Activated CD4-positive, alpha-beta T cell treated with anti-CD3 and anti-CD28 coated beads for 1 hour (primary cell): ENCODE results near the gene TIMM29.

Source experiments
- DNase-seq: peaks from one replicate; pipeline ENCODE4 v3.0.0-alpha.2; 2020

The TIMM29 gene

GRCh38 chr19:10928563-10929401, at the start of gene TIMM29, which contains the start of gene YIPF2:
TIMM29 (plus strand) TSS chr19:10928811; CDS start chr19:10928823, 12 bp downstream.
YIPF2 (minus strand) TSS chr19:10928639; CDS start chr19:10928410, 229 bp downstream.
- peak; percentile 88 for DNase-seq

GRCh38 chr19:10881403-10882107, 47.1 kb upstream of the TIMM29 start:
- no peak for DNase-seq

- DNase-seq = no peak
Observed at GRCh38 chr19:10882108-10882457, 46.5 kb upstream of the TIMM29 start.

- no peak for DNase-seq
Observed at GRCh38 chr19:10884274-10884673, 44.3 kb upstream of the TIMM29 start.

- no peak for DNase-seq
Observed at GRCh38 chr19:10885201-10886169, 43.1 kb upstream of the TIMM29 start.

- no peak for DNase-seq
Observed at GRCh38 chr19:10887616-10888367, 40.8 kb upstream of the TIMM29 start.

GRCh38 chr19:10888421-10888866, 40.2 kb upstream of the TIMM29 start:
- DNase-seq = no peak

- DNase-seq = no peak
Observed at GRCh38 chr19:10889880-10890279, 38.7 kb upstream of the TIMM29 start.

GRCh38 chr19:10891405-10892086, 37.1 kb upstream of the TIMM29 start:
- no peak for DNase-seq

- DNase-seq = no peak
Observed at GRCh38 chr19:10892256-10892655, 36.4 kb upstream of the TIMM29 start.

- DNase-seq = no peak
Observed at GRCh38 chr19:10894911-10895213, 33.7 kb upstream of the TIMM29 start.

GRCh38 chr19:10895363-10895762, 33.2 kb upstream of the TIMM29 start:
- no peak for DNase-seq

GRCh38 chr19:10895920-10896319, 32.7 kb upstream of the TIMM29 start:
- no peak for DNase-seq

- no peak for DNase-seq
Observed at GRCh38 chr19:10896851-10897526, 31.6 kb upstream of the TIMM29 start.

GRCh38 chr19:10898633-10899032, 30.0 kb upstream of the TIMM29 start:
- DNase-seq = no peak

- DNase-seq = no peak
Observed at GRCh38 chr19:10899151-10899653, 29.4 kb upstream of the TIMM29 start.

- DNase-seq = no peak
Observed at GRCh38 chr19:10907925-10908324, 20.7 kb upstream of the TIMM29 start.

GRCh38 chr19:10908380-10908960, 20.1 kb upstream of the TIMM29 start:
- no peak for DNase-seq

GRCh38 chr19:10911579-10912363, 16.8 kb upstream of the TIMM29 start:
- DNase-seq = no peak

- no peak for DNase-seq
Observed at GRCh38 chr19:10912619-10913018, 16.0 kb upstream of the TIMM29 start.
